KMS-11 (cell line): ENCODE measurements around the gene TTC17.
"Not testable (repeated sequence)": the region's sequence is repeated elsewhere in the genome, so short reads cannot be mapped to it uniquely, and the experiment has no call there.

Experiments
- H2AFZ ChIP-seq: fragments of 200-600 bp; sonication (generic); 2 replicates; pipeline ENCODE4 v1.6.1; 2016; ENCODE audit warnings: antibody characterized with exemption, mixed run types, low read depth
- H3K27ac ChIP-seq: fragments of 200-600 bp; sonication (generic); 2 replicates; pipeline ENCODE4 v1.6.1; 2016; ENCODE audit warnings: mild to moderate bottlenecking, mixed run types
- H3K27me3 ChIP-seq: fragments of 200-600 bp; sonication (generic); 2 replicates; pipeline ENCODE4 v1.6.1; 2017; ENCODE audit warnings: mild to moderate bottlenecking, low read depth, mixed run types, moderate library complexity; ENCODE audit not compliant: insufficient read depth
- H3K36me3 ChIP-seq: fragments of 200-600 bp; sonication (generic); 2 replicates; pipeline ENCODE4 v1.6.1; 2017; ENCODE audit warnings: mild to moderate bottlenecking, mixed run types; ENCODE audit not compliant: insufficient read depth
- H3K4me1 ChIP-seq: fragments of 200-600 bp; sonication (generic); 2 replicates; pipeline ENCODE4 v1.6.1; 2016; ENCODE audit warnings: mild to moderate bottlenecking, low read depth, mixed run types; ENCODE audit not compliant: poor library complexity, severe bottlenecking
- H3K4me2 ChIP-seq: fragments of 200-600 bp; sonication (generic); 2 replicates; pipeline ENCODE4 v1.7.0; 2016; ENCODE audit warnings: mild to moderate bottlenecking, mixed run types
- H3K4me3 ChIP-seq: fragments of 200-600 bp; sonication (generic); IDR thresholded peaks from 2 replicates; pipeline ENCODE4 v1.6.1; 2017; ENCODE audit warnings: low read depth, low read length, mixed read lengths; ENCODE audit not compliant: insufficient read depth
- H3K79me2 ChIP-seq: fragments of 200-600 bp; sonication (generic); 2 replicates; pipeline ENCODE4 v1.6.1; 2016; ENCODE audit warnings: low read depth, mixed run types; ENCODE audit not compliant: insufficient read depth
- H3K9ac ChIP-seq: fragments of 200-600 bp; sonication (generic); 2 replicates; pipeline ENCODE4 v1.6.1; 2016; ENCODE audit warnings: mild to moderate bottlenecking, mixed run types
- H4K20me1 ChIP-seq: fragments of 200-600 bp; sonication (generic); 2 replicates; pipeline ENCODE4 v1.6.1; 2016; ENCODE audit warnings: mild to moderate bottlenecking, mixed run types; ENCODE audit not compliant: insufficient read depth
- CTCF ChIP-seq: fragments of 200-600 bp; sonication (generic); conservative IDR thresholded peaks from 2 replicates; pipeline ENCODE4 v1.6.1; 2017; ENCODE audit warnings: low read depth, mild to moderate bottlenecking, antibody characterized with exemption, low read length, moderate library complexity, mixed read lengths

TTC17 gene

GRCh38 chr11:43396617-43397016 lies 37.9 kb downstream of the TTC17 start:
- no peak overlapping the region for H3K9ac ChIP-seq
- H2AFZ ChIP-seq: no peak overlapping the region
- no peaks in the 10 kb centered on the region for H3K79me2 ChIP-seq
- peaks cover 3% of the 10 kb centered on the region; the same call in 1 of the 2 replicates for H3K36me3 ChIP-seq
- H3K4me3 ChIP-seq: no peak overlapping the region
- no peaks in the 10 kb centered on the region for H4K20me1 ChIP-seq
- peaks cover 7% of the 10 kb centered on the region for H3K4me1 ChIP-seq
- no peak overlapping the region for H3K27ac ChIP-seq
- no peaks in the 10 kb centered on the region for H3K27me3 ChIP-seq
- no peak for TF ChIP-seq CTCF
- no peak overlapping the region for H3K4me2 ChIP-seq

GRCh38 chr11:43397251-43397650 lies 38.5 kb downstream of the TTC17 start:
- TF ChIP-seq CTCF: no peak
- H3K4me3 ChIP-seq: no peak overlapping the region
- H3K27ac ChIP-seq: no peak overlapping the region
- no peak overlapping the region for H3K4me2 ChIP-seq
- no peaks in the 10 kb centered on the region for H3K27me3 ChIP-seq
- H3K36me3 ChIP-seq: peaks cover 3% of the 10 kb centered on the region; the same call in 1 of the 2 replicates
- no peaks in the 10 kb centered on the region for H3K79me2 ChIP-seq
- H3K4me1 ChIP-seq: peaks cover 7% of the 10 kb centered on the region
- no peaks in the 10 kb centered on the region for H4K20me1 ChIP-seq
- H3K9ac ChIP-seq: no peak overlapping the region
- H2AFZ ChIP-seq: no peak overlapping the region

- Histone ChIP-seq H3K79me2 (no peaks in the 10 kb centered on the region), H3K27me3 (no peaks in the 10 kb centered on the region), H2AFZ (no peak overlapping the region), H3K9ac (no peak overlapping the region), H3K4me1 (peaks cover 8% of the 10 kb centered on the region), H3K4me2 (no peak overlapping the region), H3K4me3 (no peak overlapping the region), H4K20me1 (no peaks in the 10 kb centered on the region), H3K27ac (no peak overlapping the region), H3K36me3 (peaks cover 3% of the 10 kb centered on the region; the same call in 1 of the 2 replicates)
- no peak for TF ChIP-seq CTCF
Measured at GRCh38 chr11:43399983-43400630, 41.4 kb downstream of the TTC17 start.

- no peaks in the 10 kb centered on the region for H4K20me1 ChIP-seq
- no peaks in the 10 kb centered on the region for H3K79me2 ChIP-seq
- H3K4me3 ChIP-seq: no peak overlapping the region
- no peak overlapping the region for H3K9ac ChIP-seq
- peaks cover 3% of the 10 kb centered on the region; the same call in 1 of the 2 replicates for H3K36me3 ChIP-seq
- no peak overlapping the region for H2AFZ ChIP-seq
- no peaks in the 10 kb centered on the region for H3K27me3 ChIP-seq
- no peak overlapping the region for H3K4me2 ChIP-seq
- TF ChIP-seq CTCF: no peak
- H3K4me1 ChIP-seq: peaks cover 2% of the 10 kb centered on the region
- H3K27ac ChIP-seq: no peak overlapping the region
Measured at GRCh38 chr11:43401252-43401651, 42.5 kb downstream of the TTC17 start.

GRCh38 chr11:43401811-43402210 lies 43.1 kb downstream of the TTC17 start:
- not testable (repeated sequence) for H3K36me3 ChIP-seq, H3K79me2 ChIP-seq, H4K20me1 ChIP-seq, H3K9ac ChIP-seq, H3K4me1 ChIP-seq, H2AFZ ChIP-seq, H3K4me3 ChIP-seq, H3K27me3 ChIP-seq, H3K27ac ChIP-seq, H3K4me2 ChIP-seq
